H1 (cell line): ENCODE data around the gene ECI1.

Source experiments
- CTCF ChIP-seq, 3 experiments: IDR thresholded peaks; 1 replicate in 2 of 3; 2 replicates in 1 of 3; pipeline versions ENCODE4 v1.5.1 to v1.6.1; 2011; ENCODE audit warnings: low read length in 3 of 3, mild to moderate bottlenecking in 3 of 3, inconsistent platforms in 2 of 3, low read depth in 1 of 3, moderate library complexity in 1 of 3; ENCODE audit not compliant: insufficient read depth in 1 of 3; ENCODE audit errors: control extremely low read depth in 1 of 3
- EZH2 ChIP-seq: fragments of 200-600 bp; sonication (generic); IDR thresholded peaks from 2 replicates; pipeline ENCODE4 v1.7.1; 2012; ENCODE audit warnings: low read depth, mild to moderate bottlenecking, moderate library complexity, low read length, inconsistent platforms; ENCODE audit not compliant: severe bottlenecking
- KDM4A ChIP-seq: IDR thresholded peaks from one replicate; pipeline ENCODE4 v1.7.1; 2012; ENCODE audit warnings: low read depth, mild to moderate bottlenecking, moderate library complexity, low read length, inconsistent platforms; ENCODE audit not compliant: severe bottlenecking
- POLR2A ChIP-seq, 2 experiments: IDR thresholded peaks; 1 replicate in 1 of 2; 2 replicates in 1 of 2; pipeline ENCODE4 v1.6.1; 2011; ENCODE audit warnings: low read depth in 2 of 2, low read length in 2 of 2, mild to moderate bottlenecking in 2 of 2; ENCODE audit errors: control extremely low read depth in 1 of 2

GRCh38 chr16:2251296-2252111, at the start of gene ECI1:
- peak; percentile 39 for TF ChIP-seq KDM4A
- peak; percentile 61 to 63 (median 63) for TF ChIP-seq CTCF (IDR thresholded peaks at IDR 0.05; ENCODE audit: control extremely low read depth in 1 of 3, insufficient read depth in 1 of 3, low read depth in 1 of 3, low read length in 3 of 3)
- TF ChIP-seq POLR2A (IDR thresholded peaks at IDR 0.05; ENCODE audit: control extremely low read depth in 1 of 2, low read depth in 2 of 2, low read length in 2 of 2) = peak; percentile 89 to 90
- no peak for TF ChIP-seq EZH2
